Right renal pelvis (tissue), 4 donors: Measurements from ENCODE around the gene SLC52A1. TPM values are rescaled to one million over a fixed set of nuclear protein-coding genes. Genes with fewer than 3 reads are reported as not detected.
"Not testable (repeated sequence)": the region's sequence is repeated elsewhere in the genome, so short reads cannot be mapped to it uniquely, and the experiment has no call there.

Source experiments
- DNase-seq, 4 donors: peaks; one replicate each; pipeline ENCODE4 v3.0.0-alpha.2; 2013; ENCODE audit warnings: low read depth in 4 of 4, low spot score in 3 of 4, missing footprints in 1 of 4
- polyA plus RNA-seq, 4 donors: library from polyadenylated mRNA; unstranded; fragments of 120-200 nt; gene quantifications; one replicate each; pipeline ENCODE4 v1.2.1, GENCODE V29; 2013; ENCODE audit not compliant: insufficient read length in 4 of 4

The SLC52A1 gene
- polyA plus RNA-seq, 4 donors = 0.21 to 0.43 (median 0.26) TPM

GRCh38 chr17:5032865-5033264 is 2.4 kb downstream of the SLC52A1 start:
- no peak for DNase-seq

- DNase-seq = peak; percentile 74 to 86 (median 81)
Measured at GRCh38 chr17:5031365-5032082, 3.7 kb downstream of the SLC52A1 start.

- not testable (repeated sequence) for DNase-seq
Measured at GRCh38 chr17:5030168-5030567, 5.1 kb downstream of the SLC52A1 start.

- DNase-seq = no peak
Measured at GRCh38 chr17:5027916-5028315, 7.3 kb downstream of the SLC52A1 start.

GRCh38 chr17:5027299-5027698 is 7.9 kb downstream of the SLC52A1 start:
- DNase-seq = no peak

- DNase-seq = no peak
Measured at GRCh38 chr17:5024604-5025003, 10.6 kb downstream of the SLC52A1 start.

- DNase-seq = no peak
Measured at GRCh38 chr17:5023588-5024147, 11.6 kb downstream of the SLC52A1 start.

- DNase-seq = no peak
Measured at GRCh38 chr17:5022171-5022711, 13.0 kb downstream of the SLC52A1 start.

- DNase-seq = no peak
Measured at GRCh38 chr17:5020502-5021023, 14.7 kb downstream of the SLC52A1 start.

- no peak for DNase-seq
Measured at GRCh38 chr17:5019475-5019956, 15.7 kb downstream of the SLC52A1 start.

- no peak for DNase-seq
Measured at GRCh38 chr17:5014357-5014756, 20.9 kb downstream of the SLC52A1 start.

- no peak for DNase-seq
Measured at GRCh38 chr17:5011928-5012327, 23.3 kb downstream of the SLC52A1 start.

GRCh38 chr17:5003214-5003867 is 31.9 kb downstream of the SLC52A1 start:
- DNase-seq = no peak

GRCh38 chr17:5002121-5002788 is 33.0 kb downstream of the SLC52A1 start:
- DNase-seq = no peak

GRCh38 chr17:5000237-5000639 is 35.0 kb downstream of the SLC52A1 start:
- no peak for DNase-seq

GRCh38 chr17:4999430-5000093 is 35.7 kb downstream of the SLC52A1 start:
- DNase-seq = no peak

- no peak for DNase-seq
Measured at GRCh38 chr17:4998732-4999429, 36.3 kb downstream of the SLC52A1 start.

- no peak for DNase-seq
Measured at GRCh38 chr17:4998027-4998731, 37.0 kb downstream of the SLC52A1 start.
